Hepatocyte (in vitro differentiated cells): ENCODE measurements around the gene NOTCH1. TPM values are rescaled to one million over a fixed set of nuclear protein-coding genes. Genes with fewer than 3 reads are reported as not detected.

Experiments used
- DNase-seq: peaks from one replicate; pipeline ENCODE4 v3.0.0-alpha.2; 2016; ENCODE audit warnings: low spot score
- H2AFZ ChIP-seq: fragments of 200-600 bp; sonication (generic); 2 replicates; pipeline ENCODE4 v1.6.0; 2016; ENCODE audit warnings: antibody characterized with exemption, mild to moderate bottlenecking
- H3K27ac ChIP-seq: fragments of 200-600 bp; sonication (generic); 2 replicates; pipeline ENCODE4 v1.5.1; 2016; ENCODE audit warnings: mild to moderate bottlenecking
- H3K27me3 ChIP-seq: fragments of 200-600 bp; sonication (generic); 2 replicates; pipeline ENCODE4 v1.6.1; 2016
- H3K36me3 ChIP-seq: fragments of 200-600 bp; sonication (generic); replicated peaks from 2 replicates; pipeline ENCODE4 v1.5.1; 2016; ENCODE audit warnings: low read depth; ENCODE audit not compliant: insufficient read depth
- H3K4me1 ChIP-seq: fragments of 200-600 bp; sonication (generic); 2 replicates; pipeline ENCODE4 v1.5.1; 2016; ENCODE audit warnings: mild to moderate bottlenecking, moderate library complexity; ENCODE audit not compliant: insufficient read depth
- H3K4me2 ChIP-seq: fragments of 200-600 bp; sonication (generic); 2 replicates; pipeline ENCODE4 v1.6.0; 2016
- H3K4me3 ChIP-seq: fragments of 200-600 bp; sonication (generic); 2 replicates; pipeline ENCODE4 v1.5.1; 2016; ENCODE audit warnings: mild to moderate bottlenecking
- H3K79me2 ChIP-seq: fragments of 200-600 bp; sonication (generic); 2 replicates; pipeline ENCODE4 v1.6.0; 2017; ENCODE audit warnings: mild to moderate bottlenecking
- H3K9me2 ChIP-seq: fragments of 200-600 bp; sonication (generic); replicated peaks from 2 replicates; pipeline ENCODE4 v1.6.0; 2017; ENCODE audit warnings: mild to moderate bottlenecking; ENCODE audit not compliant: insufficient read depth
- H3K9me3 ChIP-seq: fragments of 200-600 bp; sonication (generic); 2 replicates; pipeline ENCODE4 v1.5.1; 2016; ENCODE audit warnings: low read depth, mild to moderate bottlenecking
- H4K20me1 ChIP-seq: fragments of 200-600 bp; sonication (generic); 2 replicates; pipeline ENCODE4 v1.6.0; 2016; ENCODE audit warnings: mild to moderate bottlenecking; ENCODE audit not compliant: insufficient read depth, poor library complexity, severe bottlenecking
- EZH2 ChIP-seq: fragments of 200-600 bp; sonication (generic); IDR thresholded peaks from 2 replicates; pipeline ENCODE4 v1.6.1; 2016; ENCODE audit warnings: antibody characterized with exemption, mild to moderate bottlenecking, borderline replicate concordance
- EZH2phosphoT487 ChIP-seq: fragments of 200-600 bp; sonication (generic); IDR thresholded peaks from one replicate; pipeline ENCODE4 v1.6.1; 2018; ENCODE audit warnings: antibody characterized with exemption, mild to moderate bottlenecking, low read depth, moderate library complexity; ENCODE audit not compliant: unreplicated experiment, severe bottlenecking
- WGBS: methylation state at CpG from one replicate; pipeline ENCODE4 v1.1.6; 2016; ENCODE audit warnings: low lambda C conversion rate; ENCODE audit errors: missing lambda C conversion rate; 5-methylcytosine and 5-hydroxymethylcytosine counted together
- polyA plus RNA-seq: library from polyadenylated mRNA; unstranded; fragments of >200 nt; fragmentation: Nextera tagmentation; extraction: Ambion mirVana; gene quantifications from 2 replicates; pipeline ENCODE4 v1.2.1, GENCODE V29; 2016
- total RNA-seq: library from RNA; depleted of rRNA; stranded (reverse); fragments of >200 nt; gene quantifications from 2 replicates; pipeline ENCODE4 v1.2.3, GENCODE V29; 2014
- TF ChIP-seq, protein P1 (sequence below): fragments of 200-600 bp; sonication (generic); IDR thresholded peaks from 2 replicates; pipeline ENCODE4 v1.5.1; 2016; ENCODE audit warnings: antibody characterized with exemption, mild to moderate bottlenecking; ENCODE audit not compliant: poor library complexity

The NOTCH1 gene
- total and polyA plus RNA-seq, 2 experiments from 2014 or later = 5.3 to 6.5 TPM

DNA sequence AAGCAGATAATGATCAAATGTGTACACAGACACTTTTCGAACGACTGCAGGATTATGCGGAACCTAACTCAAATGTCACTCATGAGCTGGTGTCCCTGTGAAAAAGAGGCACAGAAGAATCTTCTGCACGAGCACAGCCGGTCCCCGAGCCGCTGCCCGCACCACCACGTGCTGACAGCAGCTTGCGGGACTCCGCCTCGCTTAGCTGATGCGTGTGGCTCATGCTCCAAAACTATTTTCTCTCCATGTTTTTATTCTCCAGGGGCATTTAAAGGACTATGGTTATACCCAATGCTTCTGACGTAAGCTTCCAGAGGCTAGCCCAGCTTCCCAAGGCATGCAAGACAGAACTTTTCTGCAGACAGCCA lies 72.5 kb downstream of the NOTCH1 start:
- TF ChIP-seq, protein P1, sequence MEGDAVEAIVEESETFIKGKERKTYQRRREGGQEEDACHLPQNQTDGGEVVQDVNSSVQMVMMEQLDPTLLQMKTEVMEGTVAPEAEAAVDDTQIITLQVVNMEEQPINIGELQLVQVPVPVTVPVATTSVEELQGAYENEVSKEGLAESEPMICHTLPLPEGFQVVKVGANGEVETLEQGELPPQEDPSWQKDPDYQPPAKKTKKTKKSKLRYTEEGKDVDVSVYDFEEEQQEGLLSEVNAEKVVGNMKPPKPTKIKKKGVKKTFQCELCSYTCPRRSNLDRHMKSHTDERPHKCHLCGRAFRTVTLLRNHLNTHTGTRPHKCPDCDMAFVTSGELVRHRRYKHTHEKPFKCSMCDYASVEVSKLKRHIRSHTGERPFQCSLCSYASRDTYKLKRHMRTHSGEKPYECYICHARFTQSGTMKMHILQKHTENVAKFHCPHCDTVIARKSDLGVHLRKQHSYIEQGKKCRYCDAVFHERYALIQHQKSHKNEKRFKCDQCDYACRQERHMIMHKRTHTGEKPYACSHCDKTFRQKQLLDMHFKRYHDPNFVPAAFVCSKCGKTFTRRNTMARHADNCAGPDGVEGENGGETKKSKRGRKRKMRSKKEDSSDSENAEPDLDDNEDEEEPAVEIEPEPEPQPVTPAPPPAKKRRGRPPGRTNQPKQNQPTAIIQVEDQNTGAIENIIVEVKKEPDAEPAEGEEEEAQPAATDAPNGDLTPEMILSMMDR = no peak
- TF ChIP-seq EZH2phosphoT487 (no peak), EZH2 (no peak)
- Histone ChIP-seq H3K4me1 (no peaks in the 10 kb centered on the region), H3K27me3 (no peaks in the 10 kb centered on the region), H3K4me3 (no peak overlapping the region), H2AFZ (no peak overlapping the region), H3K27ac (no peak overlapping the region), H3K4me2 (no peak overlapping the region), H3K79me2 (peaks cover 85% of the 10 kb centered on the region), H3K9me2 (no peaks in the 10 kb centered on the region), H3K9me3 (no peaks in the 10 kb centered on the region), H4K20me1 (peaks cover 65% of the 10 kb centered on the region), H3K36me3 (no peaks in the 10 kb centered on the region)
- DNase-seq = no peak
- 89% methylated on average over 14 of the region's 14 CpGs for WGBS

DNA sequence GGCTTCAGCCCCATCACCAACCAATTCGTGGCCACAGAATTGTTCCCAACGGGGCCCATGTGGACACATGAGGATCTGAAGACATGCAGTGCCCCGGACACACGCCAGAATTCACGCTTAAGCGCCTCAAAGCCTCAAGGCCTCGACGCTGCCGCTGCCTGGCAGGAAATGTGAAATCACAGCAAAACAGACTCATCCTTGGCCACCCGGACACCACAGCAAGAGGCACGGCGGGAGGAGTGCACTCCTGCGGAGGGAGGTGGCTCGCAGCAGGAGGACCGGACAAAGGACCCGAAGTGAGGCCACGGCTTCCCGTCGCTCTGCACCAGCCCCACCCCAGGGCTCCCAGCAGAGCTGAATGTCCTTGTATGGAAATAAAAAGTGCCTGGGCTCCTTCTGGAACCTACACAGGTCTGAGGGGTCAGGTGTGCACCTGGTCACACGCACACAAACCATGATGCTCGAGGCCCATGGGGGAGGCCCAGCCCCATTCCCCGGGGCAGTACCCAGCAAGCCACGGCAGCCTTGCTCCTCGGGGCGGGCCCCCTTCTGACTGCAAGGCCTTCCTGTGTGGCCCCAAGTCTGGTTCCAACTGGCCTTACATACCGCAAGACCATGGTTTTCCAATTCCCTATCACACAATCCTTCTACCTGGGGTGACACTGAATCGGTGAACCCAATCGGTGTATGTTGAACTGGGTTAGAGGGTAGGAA lies 73.1 kb downstream of the NOTCH1 start:
- H3K79me2 ChIP-seq = peaks cover 80% of the 10 kb centered on the region
- no peaks in the 10 kb centered on the region for H3K9me3 ChIP-seq
- no peak overlapping the region for H2AFZ ChIP-seq
- H3K4me3 ChIP-seq = no peak overlapping the region
- TF ChIP-seq EZH2phosphoT487 (no peak), EZH2 (no peak)
- TF ChIP-seq, protein P1 = no peak
- H3K36me3 ChIP-seq = no peaks in the 10 kb centered on the region
- H3K4me1 ChIP-seq = no peaks in the 10 kb centered on the region
- no peak for DNase-seq
- H3K27ac ChIP-seq = no peak overlapping the region
- H3K4me2 ChIP-seq = no peak overlapping the region
- no peaks in the 10 kb centered on the region for H3K9me2 ChIP-seq
- 97% methylated on average over 28 of the region's 28 CpGs for WGBS
- H4K20me1 ChIP-seq = peaks cover 60% of the 10 kb centered on the region
- H3K27me3 ChIP-seq = no peaks in the 10 kb centered on the region

DNA sequence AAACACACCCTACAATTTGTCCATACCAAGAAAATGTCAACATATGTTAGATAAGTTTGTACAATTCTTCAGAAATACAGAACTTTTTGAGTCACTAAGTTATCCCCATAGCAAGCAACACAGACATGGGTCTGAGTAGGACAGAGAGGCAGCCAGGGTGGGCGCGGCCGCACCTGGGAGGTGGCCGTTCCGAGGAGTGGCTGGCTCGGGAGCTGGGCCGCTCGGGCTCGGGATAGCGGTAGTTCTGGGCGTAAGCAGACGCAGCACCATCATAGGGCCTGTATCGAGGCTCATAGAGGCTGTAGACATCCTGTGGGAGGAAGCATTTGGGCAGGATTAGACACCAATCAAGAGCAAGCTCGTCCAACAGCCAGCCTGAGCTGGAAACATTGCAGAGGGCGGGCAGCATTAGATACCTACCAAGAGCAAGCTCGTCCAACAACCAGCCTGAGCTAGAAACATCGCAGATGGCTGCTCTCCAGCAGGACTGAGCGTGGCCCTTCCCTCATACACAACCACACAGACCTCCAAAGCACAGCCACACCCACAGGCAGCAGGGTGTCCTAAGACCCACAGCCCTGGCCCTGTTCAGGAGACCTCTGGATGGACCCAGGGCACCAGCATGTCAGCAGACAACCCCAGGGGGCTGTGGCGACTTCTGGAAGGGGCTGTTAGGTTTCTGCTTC lies 73.9 kb downstream of the NOTCH1 start:
- 97% methylated on average over 19 of the region's 19 CpGs for WGBS
- no peak for DNase-seq
- no peaks in the 10 kb centered on the region for H3K27me3 ChIP-seq
- no peaks in the 10 kb centered on the region for H3K9me2 ChIP-seq
- TF ChIP-seq, protein P1 = no peak
- TF ChIP-seq EZH2phosphoT487 = no peak
- TF ChIP-seq EZH2 = no peak
- no peak overlapping the region for H3K4me3 ChIP-seq
- peaks cover 61% of the 10 kb centered on the region for H4K20me1 ChIP-seq
- H3K4me1 ChIP-seq = no peaks in the 10 kb centered on the region
- H3K36me3 ChIP-seq = no peaks in the 10 kb centered on the region
- no peak overlapping the region for H3K27ac ChIP-seq
- H2AFZ ChIP-seq = no peak overlapping the region
- H3K79me2 ChIP-seq = peaks cover 74% of the 10 kb centered on the region
- no peak overlapping the region for H3K4me2 ChIP-seq
- H3K9me3 ChIP-seq = no peaks in the 10 kb centered on the region
